NCI-H345 treated with DMSO at 0.1 percent for 48 hours (cell line): Measurements from ENCODE around the gene CCDC106.

ENCODE experiments used
- DNase-seq: peaks from one replicate; lab custom pipeline; 2025; ENCODE audit not compliant: unreplicated experiment; lab: John Stamatoyannopoulos, UW

Gene CCDC106

DNA sequence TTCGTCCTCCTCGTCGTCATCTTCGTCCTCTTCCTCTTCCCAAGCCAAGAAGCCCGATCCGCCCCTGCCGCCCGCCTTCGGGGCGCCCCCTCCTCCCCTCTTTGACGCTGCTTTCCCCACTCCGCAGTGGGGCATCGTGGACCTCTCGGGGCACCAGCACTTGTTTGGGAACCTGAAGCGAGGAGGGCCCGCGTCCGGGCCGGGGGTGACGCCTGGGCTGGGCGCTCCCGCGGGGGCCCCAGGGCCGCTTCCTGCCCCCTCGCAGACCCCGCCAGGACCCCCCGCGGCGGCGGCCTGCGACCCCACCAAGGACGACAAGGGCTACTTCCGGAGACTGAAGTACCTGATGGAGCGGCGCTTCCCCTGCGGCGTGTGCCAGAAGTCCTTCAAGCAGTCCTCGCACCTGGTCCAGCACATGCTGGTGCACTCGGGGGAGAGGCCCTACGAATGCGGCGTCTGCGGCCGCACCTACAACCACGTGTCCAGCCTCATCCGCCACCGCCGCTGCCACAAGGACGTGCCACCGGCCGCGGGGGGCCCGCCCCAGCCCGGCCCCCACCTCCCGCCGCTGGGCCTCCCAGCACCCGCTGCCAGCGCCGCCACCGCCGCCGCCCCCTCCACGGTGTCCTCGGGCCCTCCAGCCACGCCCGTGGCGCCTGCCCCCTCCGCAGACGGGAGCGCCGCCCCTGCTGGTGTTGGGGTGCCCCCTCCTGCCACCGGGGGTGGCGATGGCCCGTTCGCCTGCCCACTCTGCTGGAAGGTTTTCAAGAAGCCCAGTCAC, 33.9 kb upstream of the CCDC106 start:
- no peak for DNase-seq

DNA sequence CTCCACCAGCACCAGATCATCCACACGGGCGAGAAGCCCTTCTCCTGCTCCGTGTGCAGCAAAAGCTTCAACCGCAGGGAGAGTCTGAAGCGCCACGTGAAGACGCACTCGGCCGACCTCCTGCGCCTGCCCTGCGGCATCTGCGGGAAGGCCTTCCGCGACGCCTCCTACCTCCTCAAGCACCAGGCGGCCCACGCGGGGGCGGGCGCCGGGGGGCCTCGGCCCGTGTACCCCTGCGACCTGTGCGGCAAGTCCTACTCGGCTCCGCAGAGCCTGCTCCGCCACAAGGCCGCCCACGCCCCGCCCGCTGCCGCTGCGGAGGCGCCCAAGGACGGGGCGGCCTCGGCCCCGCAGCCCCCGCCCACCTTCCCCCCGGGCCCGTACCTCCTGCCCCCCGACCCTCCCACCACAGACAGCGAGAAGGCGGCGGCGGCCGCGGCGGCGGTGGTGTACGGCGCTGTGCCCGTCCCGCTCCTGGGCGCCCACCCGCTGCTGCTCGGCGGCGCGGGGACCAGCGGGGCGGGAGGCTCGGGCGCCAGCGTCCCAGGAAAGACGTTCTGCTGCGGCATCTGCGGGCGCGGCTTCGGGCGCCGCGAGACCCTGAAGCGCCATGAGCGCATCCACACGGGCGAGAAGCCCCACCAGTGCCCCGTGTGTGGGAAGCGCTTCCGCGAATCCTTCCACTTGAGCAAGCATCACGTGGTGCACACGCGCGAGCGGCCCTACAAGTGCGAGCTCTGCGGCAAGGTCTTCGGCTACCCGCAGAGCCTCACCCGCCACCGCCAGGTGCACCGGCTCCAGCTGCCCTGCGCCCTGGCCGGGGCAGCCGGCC, 33.1 kb upstream of the CCDC106 start:
- no peak for DNase-seq

DNA sequence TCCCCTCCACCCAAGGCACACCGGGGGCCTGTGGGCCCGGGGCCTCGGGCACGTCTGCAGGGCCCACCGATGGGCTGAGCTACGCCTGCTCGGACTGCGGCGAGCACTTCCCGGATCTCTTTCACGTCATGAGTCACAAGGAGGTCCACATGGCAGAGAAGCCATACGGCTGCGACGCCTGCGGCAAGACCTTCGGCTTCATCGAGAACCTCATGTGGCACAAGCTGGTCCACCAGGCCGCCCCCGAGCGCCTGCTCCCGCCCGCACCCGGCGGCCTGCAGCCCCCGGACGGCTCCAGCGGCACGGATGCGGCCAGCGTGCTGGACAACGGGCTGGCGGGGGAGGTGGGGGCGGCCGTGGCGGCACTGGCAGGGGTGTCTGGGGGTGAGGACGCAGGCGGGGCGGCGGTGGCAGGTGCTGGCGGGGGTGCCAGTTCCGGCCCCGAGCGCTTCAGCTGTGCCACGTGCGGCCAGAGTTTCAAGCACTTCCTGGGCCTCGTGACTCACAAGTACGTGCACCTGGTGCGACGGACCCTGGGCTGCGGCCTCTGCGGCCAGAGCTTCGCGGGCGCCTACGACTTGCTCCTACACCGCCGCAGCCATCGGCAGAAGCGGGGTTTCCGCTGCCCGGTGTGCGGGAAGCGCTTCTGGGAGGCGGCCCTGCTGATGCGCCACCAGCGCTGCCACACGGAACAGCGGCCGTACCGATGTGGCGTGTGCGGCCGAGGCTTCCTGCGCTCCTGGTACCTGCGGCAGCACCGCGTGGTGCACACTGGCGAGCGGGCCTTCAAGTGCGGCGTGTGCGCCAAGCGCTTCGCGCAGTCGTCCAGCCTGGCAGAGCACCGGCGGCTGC, 32.2 kb upstream of the CCDC106 start:
- DNase-seq = no peak

DNA sequence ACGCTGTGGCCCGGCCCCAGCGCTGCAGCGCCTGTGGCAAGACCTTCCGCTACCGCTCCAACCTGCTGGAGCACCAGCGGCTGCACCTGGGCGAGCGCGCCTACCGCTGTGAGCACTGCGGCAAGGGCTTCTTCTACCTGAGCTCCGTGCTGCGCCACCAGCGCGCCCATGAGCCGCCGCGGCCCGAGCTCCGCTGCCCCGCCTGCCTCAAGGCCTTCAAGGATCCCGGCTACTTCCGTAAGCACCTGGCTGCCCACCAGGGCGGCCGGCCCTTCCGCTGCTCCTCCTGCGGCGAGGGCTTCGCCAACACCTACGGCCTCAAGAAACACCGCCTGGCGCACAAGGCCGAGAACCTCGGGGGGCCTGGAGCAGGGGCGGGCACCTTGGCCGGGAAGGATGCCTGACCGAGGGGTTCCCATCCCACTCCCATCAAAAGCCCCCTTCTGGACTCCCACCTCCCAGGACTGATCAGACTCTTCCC, 31.6 kb upstream of the CCDC106 start:
- no peak for DNase-seq

DNA sequence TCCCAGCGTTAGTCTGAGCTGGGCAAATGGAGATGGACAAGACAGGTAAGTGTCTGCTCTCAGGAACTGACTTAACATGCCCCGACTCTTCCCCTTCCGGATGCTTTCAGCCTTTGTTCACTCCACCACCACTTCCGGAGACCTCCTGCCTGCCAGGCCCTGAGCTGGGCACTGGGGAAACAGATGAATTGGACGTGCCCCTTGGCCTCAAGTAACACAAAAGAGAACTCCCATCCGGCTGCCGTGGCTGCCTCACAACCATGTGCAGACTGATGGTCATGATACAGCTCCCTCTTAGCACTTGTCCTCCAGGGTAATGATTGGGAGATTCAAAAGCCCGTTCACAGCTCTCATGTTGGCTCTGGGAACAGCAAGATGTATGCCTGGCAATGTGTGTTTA, 30.6 kb upstream of the CCDC106 start:
- DNase-seq = no peak

DNA sequence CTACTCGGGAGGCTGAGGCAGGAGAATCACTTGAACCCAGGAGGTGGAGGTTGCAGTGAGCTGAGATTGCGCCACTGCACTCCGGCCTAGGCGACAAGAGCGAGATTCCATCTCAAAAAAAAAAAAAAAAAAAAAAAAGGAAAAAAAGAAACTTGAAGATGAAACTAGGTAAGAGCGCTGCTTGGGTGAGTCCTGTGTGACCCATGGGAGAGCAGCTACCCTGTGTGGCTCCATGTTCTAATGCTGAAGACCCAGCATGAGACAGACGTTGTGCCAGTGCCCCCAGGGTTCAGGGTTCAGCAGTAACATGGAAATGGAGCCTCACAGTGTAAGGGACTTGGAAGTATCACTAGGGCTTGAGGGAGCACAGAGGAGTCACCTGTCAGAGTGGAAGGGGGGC, 29.6 kb upstream of the CCDC106 start:
- DNase-seq = no peak

DNA sequence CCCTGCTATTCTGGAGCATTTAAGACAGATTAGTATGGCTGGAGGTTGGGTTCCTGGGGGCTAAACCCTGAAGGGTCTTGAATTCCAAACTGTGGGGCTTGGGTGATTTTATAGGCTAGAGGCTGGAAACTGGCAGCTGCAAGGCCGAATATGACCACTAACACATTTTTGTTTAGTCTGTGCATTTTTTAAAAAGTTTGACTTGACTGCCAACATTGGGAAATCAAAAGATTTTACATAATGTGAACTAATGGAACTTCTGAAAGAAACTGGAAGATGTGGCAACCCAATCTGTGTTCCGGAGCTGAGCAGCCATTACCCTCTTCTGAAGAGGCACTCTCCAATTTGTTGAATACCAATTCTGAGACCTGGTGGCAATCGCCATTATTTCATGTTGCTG, 28.7 kb upstream of the CCDC106 start:
- DNase-seq = no peak

DNA sequence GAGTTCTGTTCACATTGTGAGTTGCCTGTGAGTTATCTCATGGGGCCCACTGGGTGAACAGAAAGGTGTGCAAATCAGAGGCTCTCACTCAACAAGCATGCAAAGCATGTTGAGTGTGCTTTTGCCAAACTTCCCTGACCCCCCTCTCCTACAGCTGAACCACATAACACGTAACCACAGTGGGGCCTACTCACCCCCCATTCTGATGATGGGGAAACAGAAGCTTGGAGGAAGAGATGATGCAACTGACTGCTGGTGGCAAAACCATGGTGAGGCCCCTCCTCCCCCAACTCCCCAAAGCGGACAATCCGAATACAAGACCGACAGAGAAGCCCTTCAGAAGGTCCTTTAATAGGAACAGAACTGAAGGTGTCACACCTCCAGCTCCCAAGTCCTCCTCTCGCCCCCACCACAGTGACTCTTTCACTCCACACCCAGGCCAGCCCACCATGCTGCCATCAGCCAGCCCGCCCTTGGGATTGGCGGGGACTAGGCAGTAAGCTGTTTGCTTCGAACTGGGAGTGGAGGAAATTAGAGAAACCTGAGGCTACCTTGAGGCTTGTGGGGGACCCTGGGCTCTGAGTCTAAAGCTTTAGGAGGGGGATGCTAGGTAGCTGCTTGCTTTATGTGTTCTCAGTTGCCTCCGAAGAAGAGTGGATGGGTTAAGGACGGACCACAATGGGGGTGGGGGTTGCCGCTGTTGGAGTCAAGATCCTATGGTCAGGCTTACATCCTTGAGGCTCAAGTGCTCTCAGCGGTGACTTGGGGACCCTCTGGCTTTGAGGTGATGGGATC, 27.4 kb upstream of the CCDC106 start:
- DNase-seq = no peak

DNA sequence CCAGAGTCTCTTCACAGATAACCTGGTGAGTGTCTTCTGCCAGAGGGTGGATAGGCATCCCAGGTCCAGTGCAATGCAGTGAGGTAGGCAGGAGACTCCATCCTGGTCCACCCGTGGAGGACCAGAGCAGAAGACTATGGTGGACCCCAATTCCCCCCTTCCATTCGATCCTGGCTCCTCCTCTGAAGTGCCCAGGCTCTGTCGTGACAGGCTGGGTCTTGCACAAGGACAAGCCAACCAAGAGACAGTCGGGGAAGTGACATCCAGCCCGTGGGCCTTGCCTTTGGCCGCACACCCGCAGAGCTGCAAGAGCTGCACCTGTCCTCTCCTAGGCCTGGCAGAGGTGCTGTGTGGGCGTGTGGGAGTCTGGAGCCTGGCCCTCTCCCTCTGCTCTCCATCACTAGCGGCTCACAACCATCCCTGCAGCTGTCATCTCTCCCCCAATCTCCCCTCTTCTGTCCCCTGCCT, 26.8 kb upstream of the CCDC106 start:
- DNase-seq = no peak

DNA sequence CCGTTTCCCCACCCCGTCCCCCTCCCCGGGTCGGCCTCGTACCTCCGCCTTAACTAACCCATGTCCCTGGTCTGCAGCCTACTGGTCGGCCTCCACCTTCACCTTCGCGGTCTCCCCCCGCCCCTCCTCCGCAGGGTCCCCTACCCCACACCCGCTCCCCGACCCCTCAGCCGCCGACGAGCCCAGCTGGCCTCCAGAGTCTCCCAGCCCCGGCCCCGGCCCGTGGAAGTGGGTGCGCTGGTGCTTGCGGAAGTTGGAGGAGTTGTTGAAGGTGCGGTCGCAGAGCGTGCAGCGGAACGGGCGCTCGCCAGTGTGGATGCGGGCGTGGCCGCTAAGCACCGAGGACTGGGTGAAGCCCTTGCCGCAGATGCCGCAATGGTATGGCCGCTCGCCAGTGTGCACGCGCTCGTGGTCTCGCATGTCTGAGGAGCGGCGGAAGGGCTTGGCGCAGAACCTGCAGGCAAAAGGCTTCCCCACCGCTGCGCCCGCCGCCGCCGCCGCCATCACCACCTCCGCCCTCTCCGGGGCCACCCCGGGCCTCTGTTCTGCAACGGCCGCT, 26.3 kb upstream of the CCDC106 start:
- DNase-seq = no peak

DNA sequence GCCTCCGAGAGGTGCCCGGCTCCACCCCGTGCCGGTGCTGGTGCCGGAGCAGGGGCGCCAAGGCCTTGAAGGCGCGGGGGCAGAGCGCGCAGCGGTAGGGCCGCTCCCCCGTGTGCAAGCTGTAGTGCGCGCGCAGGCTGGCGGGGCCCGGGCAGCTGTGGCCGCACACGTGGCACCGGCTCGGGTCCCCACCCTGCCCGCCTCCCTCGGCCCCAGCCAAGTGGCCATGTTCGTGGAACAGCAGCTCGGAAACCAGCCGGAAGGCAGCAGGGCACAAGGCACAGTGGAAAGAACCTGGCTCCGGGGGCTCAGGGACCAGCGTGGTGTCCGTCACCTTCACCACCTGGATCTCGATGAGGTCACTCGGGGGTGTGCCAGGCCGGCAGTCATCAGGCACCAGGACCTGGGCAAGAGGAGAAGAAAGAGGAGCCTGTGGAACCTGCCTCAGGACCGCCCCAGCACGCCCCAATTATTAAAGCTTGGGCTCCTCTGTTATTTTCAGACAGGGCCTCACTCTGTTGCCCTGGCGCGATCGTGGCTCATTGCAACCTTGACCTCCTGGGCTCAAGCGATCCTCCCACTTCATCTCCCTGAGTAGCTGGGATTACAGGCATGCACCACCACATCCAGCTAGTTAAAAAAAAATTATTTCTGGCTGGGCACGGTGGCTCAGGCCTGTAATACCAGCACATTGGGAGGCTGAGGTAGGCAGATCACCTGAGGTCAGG, 25.6 kb upstream of the CCDC106 start:
- DNase-seq = no peak

DNA sequence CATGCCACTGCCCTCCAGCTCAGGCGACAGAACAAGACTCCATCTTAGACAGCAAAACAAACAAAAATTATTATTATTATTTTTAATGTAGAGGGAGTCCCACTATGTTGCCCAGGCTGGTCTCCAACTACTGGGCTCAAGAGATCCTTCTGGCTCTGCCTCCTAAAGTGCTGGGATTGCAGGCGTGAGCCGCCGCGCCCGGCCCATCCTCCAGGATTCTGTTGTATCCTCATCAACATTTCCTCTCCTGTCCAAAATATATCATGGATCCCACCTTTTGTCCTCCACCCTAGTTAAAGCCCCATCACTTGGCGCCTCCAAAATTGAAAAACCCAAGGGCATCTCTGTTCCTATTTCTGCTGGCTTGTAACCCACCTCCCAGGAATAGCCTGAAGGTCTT, 24.9 kb upstream of the CCDC106 start:
- DNase-seq = no peak

DNA sequence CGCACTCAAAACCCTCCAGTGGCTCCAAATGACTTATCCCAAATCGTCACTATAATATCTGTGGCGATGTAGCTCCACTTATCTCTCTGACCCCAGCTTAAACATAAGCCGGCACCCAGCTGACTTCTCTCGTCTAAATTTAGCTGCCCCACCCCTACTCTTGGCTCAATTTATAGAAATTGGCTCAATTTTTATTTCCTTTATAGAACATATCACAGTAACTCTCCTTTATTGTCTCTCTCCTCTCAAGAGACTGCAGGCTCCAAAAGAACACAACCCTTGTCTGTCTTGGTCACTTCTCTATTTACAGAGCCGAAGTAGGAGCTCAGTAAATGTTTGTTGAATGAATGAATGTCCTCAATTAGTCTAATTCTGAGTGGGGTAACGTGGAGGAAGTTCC, 24.5 kb upstream of the CCDC106 start:
- no peak for DNase-seq

DNA sequence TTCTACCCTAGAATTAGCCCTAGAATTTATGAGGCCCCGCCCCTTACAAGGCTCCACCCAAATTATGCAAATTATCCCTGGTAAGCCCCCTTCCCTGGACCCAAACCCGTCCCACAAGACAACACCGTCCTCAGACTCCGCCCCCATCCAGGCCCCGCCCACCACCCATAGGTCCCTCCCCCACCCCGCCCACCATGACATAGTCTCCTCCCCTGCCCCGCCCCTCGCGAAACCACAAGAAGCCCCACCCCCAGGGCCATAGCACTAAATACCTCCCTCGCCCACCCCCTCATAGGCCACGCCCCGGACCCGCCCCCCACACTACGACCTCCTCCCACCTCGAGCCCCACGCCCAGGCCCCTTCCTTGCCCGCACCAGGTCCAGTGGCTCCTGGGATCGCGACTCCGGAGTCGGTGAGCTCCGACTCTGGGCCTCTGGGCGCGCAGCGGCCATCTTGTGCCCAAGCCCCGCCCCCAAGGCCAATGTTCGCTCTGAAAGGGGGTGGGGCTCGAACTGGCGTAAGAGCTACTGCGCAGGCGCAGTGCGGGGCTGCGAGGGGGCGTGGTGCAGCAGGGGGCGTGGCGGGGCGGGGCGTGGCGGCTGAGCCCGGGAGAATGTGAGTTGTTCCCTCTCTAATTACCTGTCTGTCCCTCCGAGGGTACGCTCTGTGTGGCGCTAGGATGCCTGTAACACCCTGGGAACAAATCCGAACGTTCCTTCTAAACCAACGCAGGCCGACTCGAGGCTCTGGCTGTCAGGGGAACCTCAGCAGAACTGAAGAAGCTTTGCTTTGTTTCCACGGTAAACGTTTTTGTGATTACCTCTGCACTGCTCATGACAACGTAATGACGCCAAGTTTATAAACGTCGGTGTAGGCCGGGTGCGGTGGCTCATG, 23.7 kb upstream of the CCDC106 start, which contains the start of gene ZNF784:
Gene ZNF784, minus strand, starts transcription at position 458 of the 895 bp plus-strand sequence. Its CDS starts 5 bp downstream, at position 453.
- DNase-seq = peak; percentile 72

DNA sequence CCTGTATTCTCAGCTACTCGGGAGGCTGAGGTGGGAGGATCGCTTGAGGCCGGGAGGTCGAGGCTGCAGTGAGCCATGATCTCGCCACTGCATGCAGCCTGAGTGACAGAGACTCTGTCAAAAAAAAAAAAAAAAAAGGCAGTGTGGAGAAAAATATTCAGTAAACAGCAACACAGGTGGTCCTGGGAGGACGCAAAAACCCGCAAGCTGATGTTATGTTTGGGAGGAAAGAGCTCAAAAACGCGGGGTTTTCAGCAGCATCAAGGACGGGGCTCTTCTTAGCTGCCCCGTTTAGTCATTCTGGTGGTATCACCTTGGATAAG, 23.0 kb upstream of the CCDC106 start:
- no peak for DNase-seq

DNA sequence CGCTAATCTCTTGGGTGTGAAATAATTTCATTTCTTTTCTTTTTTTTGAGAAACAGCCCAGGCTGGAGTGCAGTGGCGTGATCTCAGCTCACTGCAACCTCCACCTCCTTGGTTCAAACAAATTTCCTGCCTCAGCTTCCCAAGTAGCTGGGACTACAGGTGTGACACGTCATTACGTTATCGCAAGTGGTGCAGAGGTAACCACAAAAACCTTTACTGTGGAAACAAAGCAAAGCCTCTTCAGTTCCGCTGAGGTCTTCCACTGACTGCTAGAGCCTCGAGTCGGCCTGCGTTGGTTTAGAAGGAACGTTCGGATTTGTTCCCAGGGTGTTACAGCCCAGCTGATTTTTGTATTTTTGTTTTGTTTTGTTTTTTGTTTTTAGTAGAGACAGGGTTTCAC, 21.7 kb upstream of the CCDC106 start:
- DNase-seq = no peak

DNA sequence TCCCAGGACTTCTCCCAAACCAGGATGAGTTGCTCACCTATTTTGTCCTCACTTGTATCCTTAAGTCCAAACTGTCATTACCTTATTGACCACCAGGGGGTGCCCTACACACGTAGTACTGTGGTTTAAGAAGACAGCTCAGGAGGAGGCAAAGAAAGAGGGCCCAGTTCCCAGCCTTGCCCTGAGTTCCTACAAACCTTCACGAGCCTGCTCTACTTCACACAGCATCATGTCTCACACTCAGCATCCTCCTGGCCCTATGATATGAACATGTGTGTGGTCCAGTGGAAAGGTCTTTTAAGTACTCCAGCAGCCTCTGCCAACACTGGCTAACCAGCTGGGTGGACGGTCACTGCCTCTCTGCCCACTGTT, 15.6 kb upstream of the CCDC106 start:
- DNase-seq = peak; percentile 60

DNA sequence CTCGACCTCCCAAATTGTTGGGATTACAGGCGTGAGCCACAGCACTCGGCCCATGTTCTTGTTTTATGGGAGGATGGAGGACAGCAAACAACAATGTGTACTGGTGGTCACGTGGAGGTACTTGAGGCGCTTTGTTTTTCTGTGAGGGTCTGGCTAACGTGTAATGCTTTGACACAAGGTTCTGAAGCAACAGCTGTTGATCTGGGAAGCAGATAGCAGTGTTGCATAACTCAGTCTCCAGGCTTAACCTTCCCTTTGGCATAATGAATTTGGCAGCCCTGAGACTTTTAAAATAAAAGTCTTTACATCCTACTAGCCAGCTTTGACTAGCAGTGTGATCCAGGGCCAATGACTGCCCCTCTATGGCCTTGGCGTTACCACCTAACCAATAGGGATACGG, 14.2 kb upstream of the CCDC106 start:
- no peak for DNase-seq

DNA sequence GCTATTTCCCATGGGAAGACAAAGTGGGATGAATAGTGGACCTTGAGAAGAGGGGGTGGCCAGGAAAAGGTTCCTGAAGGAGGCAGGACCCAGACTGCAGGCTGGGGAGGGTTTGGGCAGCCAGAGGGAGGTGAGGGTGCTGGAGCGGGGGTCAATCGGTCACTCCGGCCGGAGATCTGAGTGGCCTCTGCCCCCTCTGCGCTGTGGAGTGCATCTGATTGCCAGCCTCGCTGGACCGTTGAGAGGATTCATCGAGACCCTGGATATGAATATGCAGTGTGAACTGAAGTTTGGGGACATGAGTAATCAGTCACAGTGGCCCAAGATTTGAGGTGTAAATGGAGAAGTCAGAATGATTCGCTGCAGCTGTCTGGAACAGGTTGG, 12.7 kb upstream of the CCDC106 start:
- no peak for DNase-seq
